T follicular helper cell (primary cell): Measurements from ENCODE around the gene RNF212.

Experiments used
- DNase-seq: peaks from one replicate; pipeline ENCODE4 v3.0.0-alpha.2; 2020; ENCODE audit warnings: low read depth

RNF212 gene

DNA sequence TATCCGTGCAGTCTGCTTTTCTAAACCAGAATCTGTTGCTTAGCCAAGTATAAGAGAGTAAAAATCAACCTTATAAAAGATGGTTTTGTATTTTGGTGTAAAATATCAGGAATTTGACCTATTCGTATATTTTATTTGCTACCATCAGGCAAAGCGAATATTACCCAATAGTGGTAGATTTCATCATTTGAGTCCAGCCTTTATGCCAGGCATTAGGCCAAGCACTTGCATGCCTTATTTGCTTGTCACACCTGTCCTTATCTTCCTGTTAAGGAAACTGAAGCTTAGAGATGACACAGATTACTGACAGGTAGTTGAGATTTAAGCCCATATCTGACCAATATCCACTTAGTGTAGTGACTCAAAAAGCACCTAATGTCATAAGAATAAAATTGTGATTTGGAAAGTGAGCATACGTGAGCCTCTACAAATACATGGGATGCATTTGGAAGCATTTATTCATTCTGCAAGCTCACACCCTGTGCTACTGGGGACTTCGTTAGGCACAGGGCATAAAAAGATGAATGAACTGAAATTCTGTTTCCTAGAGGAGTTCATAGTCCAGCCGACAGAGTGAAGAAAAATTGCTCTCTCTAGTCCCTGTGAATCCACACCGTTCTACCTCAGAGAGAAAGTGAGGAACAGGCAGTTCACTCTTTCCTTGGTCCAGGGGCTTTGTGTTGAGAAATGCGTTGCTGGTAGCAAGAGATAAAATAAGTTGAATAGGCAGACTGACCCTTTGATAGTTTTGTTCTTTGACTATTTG is 2.3 kb upstream of the RNF212 start:
- no peak for DNase-seq

DNA sequence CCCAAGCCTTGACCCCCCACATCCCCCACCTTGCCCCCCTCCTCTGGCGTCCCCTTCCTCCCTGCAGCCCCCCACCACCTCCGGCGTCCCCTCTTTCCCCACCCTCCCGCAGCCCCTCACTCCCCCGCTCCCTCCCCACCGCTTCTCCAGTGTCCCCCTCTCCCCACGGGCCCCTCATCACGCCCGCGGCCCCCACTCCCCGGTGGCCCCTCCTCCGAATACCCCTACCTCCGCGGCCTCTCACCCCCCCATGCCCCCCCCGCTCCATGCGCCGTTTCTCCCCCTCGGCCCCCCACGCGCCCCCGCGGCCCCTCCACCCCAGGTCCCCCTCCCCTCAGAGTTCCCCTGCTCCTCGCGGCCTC is 562 bp downstream of the RNF212 start:
- DNase-seq: no peak

GRCh38 chr4:1112174-1112820 is 1.1 kb downstream of the RNF212 start:
- no peak for DNase-seq

DNA sequence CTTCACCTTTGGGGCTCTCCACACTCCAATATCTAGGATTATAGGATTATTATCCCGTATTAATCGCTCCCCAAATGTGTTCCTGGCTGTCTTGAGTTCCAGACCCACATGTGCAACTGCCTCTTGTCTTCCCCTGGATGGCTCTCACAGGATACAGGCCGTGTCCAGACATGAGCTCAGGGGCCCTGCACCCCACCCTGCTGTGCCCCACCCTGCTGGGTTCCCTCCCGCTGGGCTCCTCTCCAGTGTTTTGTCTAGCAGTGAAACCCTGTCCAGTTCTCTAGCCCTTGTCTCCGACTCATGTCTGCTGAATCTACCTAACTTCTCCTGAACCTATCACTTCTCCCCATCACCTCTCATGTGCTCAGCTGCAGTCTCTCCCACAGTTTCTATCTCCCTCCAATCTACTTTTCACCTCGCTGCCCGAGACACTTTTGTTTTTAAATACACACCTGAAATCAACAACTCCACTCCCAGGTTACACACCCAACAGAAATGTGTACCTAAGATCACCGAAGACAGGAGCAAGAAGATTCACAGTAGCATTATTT is 2.0 kb downstream of the RNF212 start:
- DNase-seq: no peak

DNA sequence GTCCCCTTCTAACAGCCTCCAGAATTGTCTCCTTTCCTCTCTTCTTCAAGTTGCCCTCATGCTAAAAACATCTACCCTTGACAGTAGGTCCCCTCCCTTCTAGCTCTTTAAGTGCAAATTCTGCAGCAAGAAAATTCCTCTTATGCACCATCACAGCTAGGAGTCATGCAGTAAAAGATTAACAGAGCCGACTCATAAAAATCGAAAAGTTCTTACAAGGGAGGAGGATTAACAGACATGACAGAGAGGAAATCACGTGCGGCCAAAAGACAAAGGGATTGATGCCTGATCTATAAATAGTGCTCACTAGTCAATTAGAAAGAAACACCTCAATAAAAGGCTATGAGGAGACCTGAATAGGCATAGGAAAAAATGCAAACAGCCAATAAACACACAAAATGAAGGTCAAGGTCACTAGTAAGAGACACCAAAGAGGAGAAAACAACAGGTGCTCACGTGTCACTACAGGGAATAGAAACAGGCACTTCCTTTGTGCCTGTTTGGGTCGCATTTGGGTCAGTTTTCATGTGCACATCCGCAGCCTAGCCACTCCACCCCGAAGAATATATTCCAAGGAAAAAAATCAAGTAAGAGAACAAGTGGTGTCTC is 3.4 kb downstream of the RNF212 start:
- DNase-seq: no peak

DNA sequence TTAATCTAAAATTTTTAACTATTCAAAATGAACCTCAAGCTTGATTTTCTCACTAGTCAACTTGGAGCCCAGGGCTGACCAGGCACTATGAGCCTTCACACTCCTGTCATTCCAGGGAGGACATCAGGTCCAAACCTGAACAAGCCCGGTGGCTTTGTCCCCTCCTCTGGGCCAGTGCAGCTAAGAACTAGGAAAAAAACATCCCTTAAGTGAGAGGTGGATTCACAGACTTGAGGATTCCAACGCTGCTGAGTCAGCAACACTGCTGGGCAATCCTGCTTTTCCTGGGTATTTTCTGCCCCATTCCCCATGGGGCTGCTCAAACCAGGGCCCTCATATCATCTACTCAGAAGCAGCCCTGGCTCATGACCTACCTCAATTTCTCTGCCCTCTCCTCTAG is 4.0 kb downstream of the RNF212 start:
- no peak for DNase-seq

DNA sequence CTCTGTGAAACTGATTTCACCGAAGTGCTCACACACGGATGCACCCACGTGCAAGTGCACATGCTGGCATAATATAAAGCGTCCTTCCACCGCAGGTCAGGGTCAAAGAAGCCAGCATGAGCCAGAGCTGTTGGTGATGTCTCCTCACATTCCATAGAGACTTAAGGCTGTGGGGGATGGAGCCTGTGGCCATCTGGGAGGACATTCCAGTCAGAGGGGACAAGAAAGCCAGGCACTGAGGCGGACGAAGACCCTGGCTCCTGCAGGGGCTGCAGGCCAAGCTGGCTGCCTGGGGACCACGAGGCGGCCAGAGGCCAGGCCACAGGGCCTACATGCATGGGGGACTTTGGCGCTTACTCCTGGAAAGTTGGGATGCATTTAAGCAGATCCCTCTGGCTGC is 7.7 kb downstream of the RNF212 start:
- DNase-seq: no peak

- DNase-seq: no peak
Observed at GRCh38 chr4:1105067-1105466, 8.3 kb downstream of the RNF212 start.

DNA sequence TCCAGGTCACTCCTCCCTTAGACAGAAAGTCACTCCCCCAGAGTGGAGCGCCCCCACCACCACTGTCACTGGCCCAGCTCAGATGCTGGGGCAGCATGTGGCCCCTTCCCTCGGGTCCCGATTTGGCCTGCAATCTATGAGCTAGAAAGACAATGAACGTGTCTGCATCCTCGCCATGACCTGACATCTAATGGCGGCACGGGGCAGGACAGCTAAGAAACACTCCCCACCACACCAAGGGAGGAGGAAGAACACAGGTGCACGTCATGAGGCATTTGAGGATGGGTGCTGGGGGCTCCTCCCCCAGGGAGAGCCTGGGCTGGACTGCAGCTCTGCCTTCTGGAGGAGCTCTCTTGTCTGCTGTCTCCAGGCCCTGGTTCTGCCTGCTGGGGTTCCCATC is 8.7 kb downstream of the RNF212 start:
- no peak for DNase-seq

DNA sequence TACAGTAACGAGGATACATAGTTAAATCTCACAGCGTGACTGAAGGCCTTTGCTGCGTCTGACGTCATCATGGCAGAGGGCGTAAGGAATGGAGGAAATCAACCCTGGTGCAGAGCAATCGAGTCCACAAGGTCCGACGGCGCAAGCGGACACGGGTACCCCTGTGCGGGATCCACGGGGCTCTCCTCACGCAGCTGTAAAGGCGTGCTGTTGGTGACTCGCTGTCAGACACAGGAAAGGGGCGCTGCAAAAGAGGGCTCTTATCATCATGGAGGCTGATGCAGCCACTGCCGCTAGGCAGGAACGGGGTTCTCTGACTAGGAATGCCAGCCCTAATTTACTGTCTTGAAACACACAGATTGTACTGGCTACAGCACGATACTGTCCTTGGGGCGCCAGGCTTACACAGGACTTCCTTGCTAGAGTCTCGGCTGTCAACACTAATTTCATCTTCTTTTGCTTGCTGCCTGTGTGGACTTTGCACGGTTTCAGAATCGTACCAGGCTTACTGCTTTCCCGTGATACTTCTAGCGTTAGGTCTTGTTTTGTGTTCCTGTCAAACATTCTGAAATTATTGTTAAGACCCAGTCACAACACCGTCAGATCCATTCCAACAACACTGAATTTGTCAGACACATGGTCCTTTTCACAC is 13.6 kb downstream of the RNF212 start:
- no peak for DNase-seq

DNA sequence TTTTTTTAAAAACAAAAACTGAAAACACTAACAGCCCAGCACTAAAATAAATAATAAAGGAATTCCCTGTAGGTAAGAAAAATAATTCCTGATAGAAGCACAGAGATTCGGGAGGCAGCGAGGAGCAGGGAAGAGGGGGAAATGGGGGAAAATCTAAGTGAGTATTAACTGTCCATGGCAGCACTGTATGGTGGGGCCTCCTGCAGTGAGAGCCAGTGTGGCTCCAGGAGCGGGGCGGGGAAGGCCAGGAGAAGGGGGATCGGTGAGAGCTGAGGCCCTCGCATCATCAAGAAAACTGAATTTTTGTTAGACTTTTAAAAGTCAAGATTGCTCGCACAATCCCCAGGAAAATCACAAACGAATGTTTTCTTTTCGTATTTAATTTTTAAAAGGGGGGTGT is 14.1 kb downstream of the RNF212 start:
- no peak for DNase-seq

DNA sequence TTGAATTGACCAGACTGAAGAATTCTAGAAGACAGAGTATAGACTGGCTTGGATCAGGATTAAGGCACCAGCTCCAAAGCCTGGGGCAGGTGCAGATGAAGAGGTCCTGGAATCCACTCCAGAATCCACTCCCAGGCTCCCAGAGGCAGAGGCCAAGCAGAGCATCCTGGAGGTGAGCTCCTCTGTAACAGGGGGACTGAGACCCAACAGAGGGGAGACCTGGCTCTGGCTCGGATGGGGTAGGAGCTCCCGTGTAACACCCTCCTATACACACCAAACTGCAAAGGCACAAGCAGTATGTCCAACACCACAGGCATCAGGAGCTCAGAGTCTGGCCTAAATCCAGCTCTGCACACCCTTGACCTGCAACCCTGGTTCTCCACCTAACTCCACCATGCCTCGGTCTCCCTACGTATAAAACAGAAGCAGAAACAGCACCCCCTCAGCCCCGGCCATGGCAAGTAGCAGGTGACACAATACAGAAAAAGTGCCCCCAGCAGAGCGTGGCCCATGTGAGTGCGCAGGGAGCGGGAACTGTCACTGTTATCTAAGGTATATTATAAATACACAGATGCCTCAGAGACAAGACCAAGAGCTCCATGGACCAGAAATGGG is 14.9 kb downstream of the RNF212 start:
- no peak for DNase-seq

GRCh38 chr4:1097553-1097952 is 15.8 kb downstream of the RNF212 start:
- DNase-seq: no peak

DNA sequence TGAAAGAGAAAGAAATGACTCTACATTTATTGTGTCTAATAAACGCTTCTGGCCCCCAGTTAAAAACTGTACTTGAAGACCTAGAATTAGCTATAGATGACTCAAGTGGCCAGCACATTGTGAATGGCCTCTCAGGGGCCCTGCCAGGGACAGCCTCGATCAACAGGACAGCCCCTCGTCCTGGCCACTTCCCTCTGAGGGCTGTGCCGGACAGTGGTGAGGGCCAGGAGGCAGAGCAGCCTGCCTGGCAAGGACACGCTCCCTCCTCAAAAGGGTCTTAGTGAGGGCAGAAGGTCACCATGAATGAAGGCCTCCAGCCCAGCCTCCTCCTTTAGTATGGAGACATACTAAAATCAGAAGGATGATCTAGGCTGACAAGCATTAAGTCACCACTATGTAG is 16.5 kb downstream of the RNF212 start:
- no peak for DNase-seq

- no peak for DNase-seq
Observed at GRCh38 chr4:1094336-1094690, 19.1 kb downstream of the RNF212 start.

DNA sequence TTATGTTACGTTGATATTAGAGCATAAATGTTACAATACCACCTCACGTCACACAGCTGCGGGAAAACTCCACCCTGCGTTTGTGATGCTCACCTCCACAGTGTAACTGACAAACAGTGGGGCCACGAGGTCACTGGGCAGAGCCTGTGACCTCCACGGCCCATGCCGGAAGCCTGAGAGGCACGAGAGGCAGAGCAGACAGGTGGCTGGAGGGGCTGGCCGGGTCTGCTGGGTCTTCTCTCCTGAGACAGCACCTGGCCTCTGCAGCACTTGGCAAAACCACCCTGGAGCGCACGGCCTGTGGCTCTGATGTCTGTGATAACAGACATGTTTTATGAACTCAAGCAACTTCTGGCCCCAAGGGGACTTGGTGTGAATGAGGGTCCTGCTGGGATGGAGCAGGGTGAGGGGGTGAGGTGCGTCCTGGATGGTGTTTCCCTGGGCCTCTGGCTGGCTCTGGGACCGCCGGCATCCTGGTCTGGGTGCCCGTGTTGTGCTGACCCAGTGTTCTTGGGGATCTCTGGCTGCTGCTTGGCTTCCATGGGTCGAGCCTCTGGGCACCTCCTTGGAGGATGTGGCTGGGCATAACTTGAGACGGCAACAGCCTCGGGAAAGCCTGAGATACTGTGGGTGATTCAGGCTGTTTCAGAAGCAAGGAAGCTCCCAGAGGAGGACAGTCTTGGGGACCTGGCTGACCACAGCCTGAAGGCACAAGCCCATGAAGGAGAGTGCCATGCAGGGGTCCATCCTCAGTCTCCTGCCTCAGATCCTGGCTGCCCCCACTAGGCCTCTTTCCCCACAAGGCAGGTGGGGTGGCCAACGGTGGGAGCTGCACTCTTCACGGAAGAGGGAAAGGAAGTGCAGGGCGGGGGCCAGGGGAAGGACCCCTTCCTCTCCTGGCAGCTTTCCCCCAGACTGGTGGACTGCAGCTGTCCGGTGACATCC is 19.7 kb downstream of the RNF212 start:
- DNase-seq: no peak

DNA sequence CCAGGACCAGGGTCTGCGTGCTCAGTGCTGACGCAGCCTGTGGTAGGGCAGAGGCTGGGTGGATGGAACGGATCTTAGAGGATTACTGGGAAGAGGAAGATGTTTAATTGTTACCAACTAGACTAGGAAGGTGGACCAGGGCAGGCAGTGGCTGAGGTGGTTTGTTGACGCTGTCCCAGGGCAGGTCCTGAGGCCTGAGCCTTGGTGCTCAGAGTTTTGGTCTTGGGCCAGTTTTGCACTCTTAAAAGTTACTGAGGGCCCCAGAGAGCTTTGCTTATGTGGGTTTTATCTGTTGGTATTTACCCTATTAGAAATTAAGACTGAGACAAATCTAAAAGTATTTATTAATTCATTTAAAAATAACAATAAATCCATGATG is 20.4 kb downstream of the RNF212 start:
- no peak for DNase-seq

GRCh38 chr4:1092026-1092982 is 21.1 kb downstream of the RNF212 start:
- DNase-seq: no peak

- no peak for DNase-seq
Observed at GRCh38 chr4:1091561-1091995, 21.8 kb downstream of the RNF212 start.
